GM12874 (cell line): ENCODE data around the gene CRTC1.

Experiments
- CTCF ChIP-seq: IDR thresholded peaks from 2 replicates; pipeline ENCODE4 v1.5.1; 2011; ENCODE audit warnings: low read depth, mild to moderate bottlenecking, control low read depth, low read length, moderate library complexity; ENCODE audit not compliant: insufficient read depth

Gene CRTC1

GRCh38 chr19:18683109-18683957 is at the start of gene CRTC1:
TSS of gene CRTC1 (plus strand) at chr19:18683680. CDS start at chr19:18683703, 23 bp downstream.
- TF ChIP-seq CTCF = no peak

GRCh38 chr19:18634612-18635297 is 48.7 kb upstream of the CRTC1 start:
- TF ChIP-seq CTCF = no peak

GRCh38 chr19:18635831-18636182 is 47.7 kb upstream of the CRTC1 start:
- TF ChIP-seq CTCF = no peak

GRCh38 chr19:18636183-18636968 is 47.1 kb upstream of the CRTC1 start:
- no peak for TF ChIP-seq CTCF

- no peak for TF ChIP-seq CTCF
These were observed 46.4 kb upstream of the CRTC1 start, which contains the start of gene KLHL26 for GRCh38 chr19:18636969-18637629. TSS of gene KLHL26 (plus strand) at chr19:18637028. CDS start at chr19:18637055, 27 bp downstream.

- TF ChIP-seq CTCF = no peak
These were observed 45.5 kb upstream of the CRTC1 start for GRCh38 chr19:18637673-18638630.
